B cell (primary cell): ENCODE data around the gene ADAP1. TPM values are rescaled to one million over a fixed set of nuclear protein-coding genes. Genes with fewer than 3 reads are reported as not detected.

Source experiments
- ATAC-seq: fragments of 200-7000 bp; cut with Tn5 transposase; one replicate; pipeline ENCODE4 v1.10.0; 2021; ENCODE audit warnings: low read depth, mild to moderate bottlenecking, moderate number of reproducible peaks, moderate library complexity
- CTCF ChIA-PET: fragments of 350-600 bp; sonication (Branson Sonifier 250); formaldehyde crosslinking; loops from one replicate; lab custom pipeline; 2021; ENCODE audit warnings: antibody characterized with exemption, inconsistent platforms; lab: Charles Lee
- POLR2A ChIA-PET: fragments of 350-600 bp; sonication (Branson Sonifier 250); formaldehyde crosslinking; loops from one replicate; lab custom pipeline; 2021; ENCODE audit warnings: antibody characterized with exemption; lab: Charles Lee
- DNase-seq: peaks from one replicate; pipeline ENCODE4 v3.0.0; 2013
- H2AFZ ChIP-seq: 2 replicates; pipeline ENCODE4 v1.6.1; 2012; ENCODE audit warnings: mild to moderate bottlenecking, low read depth, low read length; ENCODE audit not compliant: insufficient read depth, poor library complexity, severe bottlenecking
- H3K27ac ChIP-seq, 2 donors: 1 replicate in 1 of 2; 2 replicates in 1 of 2; pipeline ENCODE4 v1.5.1; 2012 to 2013; ENCODE audit warnings: low read length in 2 of 2, mild to moderate bottlenecking in 2 of 2, moderate library complexity in 1 of 2
- H3K27me3 ChIP-seq, 4 experiments: fragments of 200-600 bp in 1 of 4; sonication (generic) in 1 of 4; replicated peaks in 1 of 4; 1 replicate in 2 of 4; 2 replicates in 2 of 4; pipeline versions ENCODE4 v1.6.1 to v1.7.0; 2013 to 2016; ENCODE audit warnings: low read length in 3 of 4, mild to moderate bottlenecking in 2 of 4, mixed read lengths in 1 of 4, moderate library complexity in 1 of 4; ENCODE audit not compliant: insufficient read depth in 4 of 4, control insufficient read depth in 3 of 4; ENCODE audit errors: control extremely low read depth in 1 of 4
- H3K36me3 ChIP-seq, 2 experiments: replicated peaks in 1 of 2; 1 replicate in 1 of 2; 2 replicates in 1 of 2; pipeline versions ENCODE4 v1.6.1 to v1.7.1; 2013; ENCODE audit warnings: low read length in 1 of 2; ENCODE audit not compliant: insufficient read depth in 2 of 2, control insufficient read depth in 1 of 2; ENCODE audit errors: control extremely low read depth in 1 of 2, extremely low read depth in 1 of 2
- H3K4me1 ChIP-seq, 2 donors: fragments of 200-600 bp in 1 of 2; sonication (generic) in 1 of 2; 1 replicate in 1 of 2; 2 replicates in 1 of 2; pipeline versions ENCODE4 v1.5.1 to v1.6.1; 2013 to 2017; ENCODE audit warnings: low read length in 2 of 2; ENCODE audit not compliant: control insufficient read depth in 2 of 2, insufficient read depth in 2 of 2
- H3K4me2 ChIP-seq: replicated peaks from 2 replicates; pipeline ENCODE3; 2012; ENCODE audit warnings: mild to moderate bottlenecking, low read depth, low read length; ENCODE audit not compliant: poor library complexity, severe bottlenecking
- H3K4me3 ChIP-seq, 5 experiments: fragments of 200-600 bp in 1 of 5; sonication (generic) in 1 of 5; 1 replicate in 3 of 5; 2 replicates in 2 of 5; pipeline versions ENCODE4 v1.5.1 to v1.7.0; 2011 to 2016; ENCODE audit warnings: low read length in 4 of 5, mild to moderate bottlenecking in 4 of 5, low read depth in 2 of 5, control low read depth in 1 of 5, moderate library complexity in 1 of 5; ENCODE audit not compliant: insufficient read depth in 1 of 5; ENCODE audit errors: control extremely low read depth in 1 of 5, extremely low read depth in 1 of 5
- H3K79me2 ChIP-seq: fragments of 200-600 bp; sonication (generic); one replicate; pipeline ENCODE4 v1.6.0; 2016; ENCODE audit warnings: low read length; ENCODE audit not compliant: control insufficient read depth, insufficient read depth
- H3K9ac ChIP-seq: fragments of 200-600 bp; sonication (generic); 2 replicates; pipeline ENCODE4 v1.6.1; 2017; ENCODE audit warnings: mild to moderate bottlenecking, low read length, moderate library complexity
- H3K9me3 ChIP-seq, 3 donors: one replicate each; pipeline versions ENCODE4 v1.6.1 to v1.7.1; 2013; ENCODE audit warnings: low read length in 2 of 3; ENCODE audit not compliant: control insufficient read depth in 2 of 3, insufficient read depth in 1 of 3; ENCODE audit errors: control extremely low read depth in 1 of 3
- H4K20me1 ChIP-seq: 2 replicates; pipeline ENCODE4 v1.6.0; 2012; ENCODE audit warnings: mild to moderate bottlenecking, low read length; ENCODE audit not compliant: insufficient read depth, control insufficient read depth, poor library complexity, severe bottlenecking
- H3K27ac Mint-ChIP-seq: one replicate; pipeline ENCODE4 v1.8.0; 2021; ENCODE audit warnings: mixed read lengths
- H3K27me3 Mint-ChIP-seq: one replicate; pipeline ENCODE4 v1.8.0; 2021; ENCODE audit warnings: mixed read lengths
- H3K4me1 Mint-ChIP-seq: one replicate; pipeline ENCODE4 v1.8.0; 2021; ENCODE audit warnings: mixed read lengths
- H3K4me3 Mint-ChIP-seq: one replicate; pipeline ENCODE4 v1.8.0; 2021; ENCODE audit warnings: mixed read lengths
- H3K9me3 Mint-ChIP-seq: one replicate; pipeline ENCODE4 v1.8.0; 2022; ENCODE audit warnings: mixed read lengths; ENCODE audit not compliant: insufficient read depth
- CTCF ChIP-seq: fragments of 200-600 bp; IDR thresholded peaks from one replicate; pipeline ENCODE4 v1.8.0; 2022; ENCODE audit warnings: antibody characterized with exemption, mild to moderate bottlenecking
- EZH2 ChIP-seq: IDR thresholded peaks from 2 replicates; pipeline ENCODE4 v1.6.1; 2012; ENCODE audit warnings: borderline replicate concordance, low read depth, mild to moderate bottlenecking, moderate library complexity, low read length; ENCODE audit not compliant: insufficient read depth, poor library complexity, severe bottlenecking
- WGBS: methylation state at CpG from one replicate; pipeline ENCODE4 v1.1.5; 2013; ENCODE audit warnings: missing lambda C conversion rate; ENCODE audit not compliant: insufficient coverage; 5-methylcytosine and 5-hydroxymethylcytosine counted together
- intact Hi-C: fragments of 100-400 bp; cut with micrococcal nuclease; formaldehyde crosslinking; loops from one replicate; pipeline ENCODE4 v1.10.0; 2022
- polyA plus RNA-seq: library from polyadenylated mRNA; depleted of rRNA; stranded (reverse); fragments of >200 nt; gene quantifications from 2 replicates; pipeline ENCODE4 v1.2.3, GENCODE V29; 2012
- total RNA-seq, 2 donors: library from RNA; stranded (reverse); fragments of 120-200 nt in 1 of 2; gene quantifications; 1 replicate in 1 of 2; 2 replicates in 1 of 2; pipeline versions ENCODE4 v1.2.3 to v1.2.4, GENCODE V29; 2013 to 2022

The ADAP1 gene
- total and polyA plus RNA-seq, 2 donors (not counting 1 experiment from before 2014, with no cell fraction given), result 10.8 to 12.9 TPM

- no peak for TF ChIP-seq CTCF
- TF ChIP-seq EZH2, result no peak
Measured at GRCh38 chr7:893686-894085, 60.8 kb downstream of the ADAP1 start.

DNA sequence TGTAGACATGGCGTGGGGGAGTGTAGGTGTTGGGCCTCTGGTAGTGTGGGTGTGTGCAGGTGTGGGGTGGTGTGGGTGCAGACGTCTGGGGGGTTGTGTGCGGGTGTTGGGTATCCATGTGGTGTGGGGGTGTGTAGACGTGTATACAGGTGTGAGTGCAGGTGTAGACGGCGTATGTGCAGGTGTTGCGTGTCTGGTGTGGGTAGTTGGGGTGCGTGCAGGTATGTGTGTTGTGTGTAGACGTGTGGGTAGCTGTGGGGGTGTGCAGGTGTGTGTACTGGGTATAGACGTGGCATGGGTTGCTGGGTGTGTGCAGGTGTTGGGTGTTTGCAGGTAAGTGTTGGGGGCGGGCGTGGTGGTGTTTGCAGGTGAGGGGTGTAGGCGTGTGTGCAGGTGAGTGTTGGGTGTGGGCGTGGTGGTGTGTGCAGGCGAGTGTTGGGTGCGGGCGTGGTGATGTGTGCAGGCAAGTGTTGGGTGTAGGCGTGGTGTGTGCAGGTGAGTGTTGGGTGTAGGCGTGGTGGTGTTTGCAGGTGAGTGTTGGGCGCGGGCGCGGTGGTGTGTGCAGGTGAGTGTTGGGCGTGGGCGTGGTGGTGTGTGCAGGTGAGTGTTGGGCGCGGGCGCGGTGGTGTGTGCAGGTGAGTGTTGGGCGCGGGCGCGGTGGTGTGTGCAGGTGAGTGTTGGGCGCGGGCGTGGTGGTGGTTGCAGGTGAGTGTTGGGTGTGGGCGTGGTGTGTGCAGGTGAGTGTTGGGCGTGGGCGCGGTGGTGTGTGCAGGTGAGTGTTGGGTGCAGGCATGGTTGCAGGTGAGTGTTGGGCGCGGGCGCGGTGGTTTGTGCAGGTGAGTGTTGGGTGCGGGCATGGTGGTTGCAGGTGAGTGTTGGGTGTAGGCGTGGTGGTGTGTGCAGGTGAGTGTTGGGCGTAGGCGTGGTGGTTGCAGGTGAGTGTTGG lies 61.6 kb downstream of the ADAP1 start:
- Mint-ChIP-seq H3K4me3 (no peak overlapping the region), H3K4me1 (no peaks in the 10 kb centered on the region)
- no peak for ATAC-seq

More at GRCh38 chr7:893686-894085, 60.8 kb downstream of the ADAP1 start:
- H3K27me3 Mint-ChIP-seq, result no peaks in the 10 kb centered on the region
- H3K9me3 Mint-ChIP-seq, result no peaks in the 10 kb centered on the region
- H3K9me3 ChIP-seq, result no peaks in the 10 kb centered on the region
- no peaks in the 10 kb centered on the region for H3K4me1 ChIP-seq
- H3K4me3 Mint-ChIP-seq, result no peak overlapping the region
- POLR2A ChIA-PET, result no interaction called here
- H3K9ac ChIP-seq, result no peak overlapping the region
- intact Hi-C loops, result no loop called here
- H3K36me3 ChIP-seq, result peaks cover 0 to 68% of the 10 kb centered on the region in 2 experiments
- no peak overlapping the region for H3K4me2 ChIP-seq
- WGBS, result 96% methylated on average over 14 of the region's 19 CpGs
- H3K4me1 Mint-ChIP-seq, result no peaks in the 10 kb centered on the region
- no peak overlapping the region for H3K4me3 ChIP-seq
- no peak overlapping the region for H2AFZ ChIP-seq
- ATAC-seq, result no peak
- H4K20me1 ChIP-seq, result peaks cover 46% of the 10 kb centered on the region
- peaks cover 9% of the 10 kb centered on the region for H3K79me2 ChIP-seq
- no peak for DNase-seq
- H3K27me3 ChIP-seq, result no peaks in the 10 kb centered on the region
- no peak overlapping the region for H3K27ac ChIP-seq
- CTCF ChIA-PET, result no interaction called here
- no peak overlapping the region for H3K27ac Mint-ChIP-seq

More for the DNA sequence above, 61.6 kb downstream of the ADAP1 start:
- H3K27ac Mint-ChIP-seq, result no peak overlapping the region
- H3K36me3 ChIP-seq, result peaks cover 0 to 76% of the 10 kb centered on the region in 2 experiments
- CTCF ChIA-PET, result interaction anchor here (0.8 kb wide), 1 partner anchor 284 kb away, joined by 3 read pairs; no protein-coding TSS in a partner anchor
- H3K9ac ChIP-seq, result no peak overlapping the region
- H3K4me1 ChIP-seq, result no peaks in the 10 kb centered on the region
- DNase-seq, result no peak
- no peak for TF ChIP-seq EZH2
- no peak for TF ChIP-seq CTCF
- 99% methylated on average over 25 of the region's 48 CpGs for WGBS
- peaks cover 17% of the 10 kb centered on the region for H3K79me2 ChIP-seq
- no peak overlapping the region for H3K4me3 ChIP-seq
- POLR2A ChIA-PET, result no interaction called here
- H3K4me2 ChIP-seq, result no peak overlapping the region
- H3K9me3 ChIP-seq, result no peaks in the 10 kb centered on the region
- intact Hi-C loops, result no loop called here
- H3K27ac ChIP-seq, result no peak overlapping the region
- H2AFZ ChIP-seq, result no peak overlapping the region
- no peaks in the 10 kb centered on the region for H3K27me3 Mint-ChIP-seq
- H3K27me3 ChIP-seq, result no peaks in the 10 kb centered on the region
- no peaks in the 10 kb centered on the region for H3K9me3 Mint-ChIP-seq
- peaks cover 53% of the 10 kb centered on the region for H4K20me1 ChIP-seq
